ENCODE data around the gene CCNK. TPM values are rescaled to one million over a fixed set of nuclear protein-coding genes. Genes with fewer than 3 reads are reported as not detected.

CCNK gene
- total RNA-seq, 1 experiment from 2014 or later: 104 TPM

DNA sequence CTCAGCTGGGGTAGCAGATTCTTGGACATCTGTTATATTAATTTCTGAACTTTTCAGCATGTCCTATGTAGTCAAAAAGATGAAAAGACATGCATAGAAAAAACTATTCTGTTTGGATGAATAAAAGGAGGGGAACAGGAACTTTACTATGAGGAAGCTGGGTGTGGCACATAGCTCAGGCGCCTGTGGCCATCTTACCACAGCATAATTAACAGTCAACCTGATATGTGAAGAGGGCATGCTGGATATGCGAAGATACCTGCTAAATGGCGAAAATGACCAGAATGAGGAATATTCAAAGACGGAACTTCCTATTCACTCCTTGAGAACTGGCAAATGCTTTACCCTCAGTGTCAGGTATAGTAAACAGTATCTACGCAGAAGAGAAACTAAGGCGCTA lies 19.0 kb upstream of the CCNK start:
- no TSS peak for BruUV-seq (replicated peaks)
- Histone ChIP-seq H3K4me1 (peaks cover 38% of the 10 kb centered on the region), H3K27me3 (replicated peaks; ENCODE audit: control insufficient read depth, insufficient read depth, low read length) (no peaks in the 10 kb centered on the region), H3K4me3 (ENCODE audit: low read depth, low read length) (no peak overlapping the region), H3K36me3 (ENCODE audit: control insufficient read depth, insufficient read depth, low read length) (peaks cover 2% of the 10 kb centered on the region; the same call in 1 of the 2 replicates), H3K9me3 (no peaks in the 10 kb centered on the region)
- Mint-ChIP-seq H3K9me3 (ENCODE audit: unreplicated experiment) (no peaks in the 10 kb centered on the region), H3K27me3 (ENCODE audit: insufficient read depth, unreplicated experiment) (no peaks in the 10 kb centered on the region), H3K4me1 (ENCODE audit: low read depth, unreplicated experiment) (peaks cover 32% of the 10 kb centered on the region), H3K36me3 (ENCODE audit: insufficient read depth, unreplicated experiment) (peaks cover 50% of the 10 kb centered on the region), H3K27ac (ENCODE audit: unreplicated experiment) (no peak overlapping the region), H3K4me3 (ENCODE audit: unreplicated experiment) (no peak overlapping the region)
- DNase-seq: no peak
- CTCF ChIA-PET: no interaction called here
- TF ChIP-seq, protein P1, sequence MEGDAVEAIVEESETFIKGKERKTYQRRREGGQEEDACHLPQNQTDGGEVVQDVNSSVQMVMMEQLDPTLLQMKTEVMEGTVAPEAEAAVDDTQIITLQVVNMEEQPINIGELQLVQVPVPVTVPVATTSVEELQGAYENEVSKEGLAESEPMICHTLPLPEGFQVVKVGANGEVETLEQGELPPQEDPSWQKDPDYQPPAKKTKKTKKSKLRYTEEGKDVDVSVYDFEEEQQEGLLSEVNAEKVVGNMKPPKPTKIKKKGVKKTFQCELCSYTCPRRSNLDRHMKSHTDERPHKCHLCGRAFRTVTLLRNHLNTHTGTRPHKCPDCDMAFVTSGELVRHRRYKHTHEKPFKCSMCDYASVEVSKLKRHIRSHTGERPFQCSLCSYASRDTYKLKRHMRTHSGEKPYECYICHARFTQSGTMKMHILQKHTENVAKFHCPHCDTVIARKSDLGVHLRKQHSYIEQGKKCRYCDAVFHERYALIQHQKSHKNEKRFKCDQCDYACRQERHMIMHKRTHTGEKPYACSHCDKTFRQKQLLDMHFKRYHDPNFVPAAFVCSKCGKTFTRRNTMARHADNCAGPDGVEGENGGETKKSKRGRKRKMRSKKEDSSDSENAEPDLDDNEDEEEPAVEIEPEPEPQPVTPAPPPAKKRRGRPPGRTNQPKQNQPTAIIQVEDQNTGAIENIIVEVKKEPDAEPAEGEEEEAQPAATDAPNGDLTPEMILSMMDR (IDR thresholded peaks at IDR 0.05; ENCODE audit: insufficient read depth in 1 of 2, low read depth in 1 of 2, low read length in 1 of 2, severe bottlenecking in 1 of 2, unreplicated experiment in 1 of 2): no peak
- POLR2A ChIA-PET: interaction anchor here (1.4 to 2.1 kb wide), 2 partner anchors 19 kb away, joined by 6 to 18 read pairs; partner anchors contain the start of genes CCNK and SETD3
- intact Hi-C loops (cut with micrococcal nuclease; ENCODE audit: unreplicated experiment): no loop called here

DNA sequence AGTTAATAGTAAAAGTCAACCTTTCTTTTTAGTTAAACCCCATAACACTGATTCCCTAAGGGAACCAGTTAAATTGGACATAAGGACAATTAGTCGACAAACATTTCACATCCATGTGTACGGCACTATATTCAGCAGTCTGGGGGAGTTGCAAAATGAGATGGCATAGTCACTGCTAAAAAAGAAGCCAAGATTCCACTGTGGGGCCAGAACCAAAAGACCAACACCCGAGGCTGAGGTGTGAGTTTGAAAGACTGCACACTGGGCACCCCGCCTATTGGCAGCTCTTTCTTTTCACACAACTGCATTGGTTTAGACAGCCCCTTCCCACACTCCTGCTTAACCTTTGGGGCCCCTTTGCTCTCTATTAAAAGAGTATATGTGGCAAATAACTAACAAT lies 17.2 kb upstream of the CCNK start:
- Histone ChIP-seq H3K27me3 (replicated peaks; ENCODE audit: control insufficient read depth, insufficient read depth, low read length) (no peaks in the 10 kb centered on the region), H3K36me3 (ENCODE audit: control insufficient read depth, insufficient read depth, low read length) (peaks cover 2% of the 10 kb centered on the region; the same call in 1 of the 2 replicates), H3K4me1 (peaks cover 38% of the 10 kb centered on the region), H3K4me3 (ENCODE audit: low read depth, low read length) (no peak overlapping the region), H3K9me3 (no peaks in the 10 kb centered on the region)
- Mint-ChIP-seq H3K27me3 (ENCODE audit: insufficient read depth, unreplicated experiment) (no peaks in the 10 kb centered on the region), H3K4me1 (ENCODE audit: low read depth, unreplicated experiment) (peaks cover 39% of the 10 kb centered on the region), H3K4me3 (ENCODE audit: unreplicated experiment) (no peak overlapping the region), H3K36me3 (ENCODE audit: insufficient read depth, unreplicated experiment) (peaks cover 38% of the 10 kb centered on the region), H3K9me3 (ENCODE audit: unreplicated experiment) (no peaks in the 10 kb centered on the region), H3K27ac (ENCODE audit: unreplicated experiment) (no peak overlapping the region)
- TF ChIP-seq, protein P1 (IDR thresholded peaks at IDR 0.05; ENCODE audit: insufficient read depth in 1 of 2, low read depth in 1 of 2, low read length in 1 of 2, severe bottlenecking in 1 of 2, unreplicated experiment in 1 of 2): no peak
- intact Hi-C loops (cut with micrococcal nuclease; ENCODE audit: unreplicated experiment): no loop called here
- ChIA-PET CTCF (no interaction called here), POLR2A (interaction anchor here (1.4 kb wide), 1 partner anchor 17 kb away, joined by 6 read pairs; the partner anchor contains the start of genes CCNK and SETD3)
- BruUV-seq (replicated peaks): no TSS peak
- no peak for DNase-seq

DNA sequence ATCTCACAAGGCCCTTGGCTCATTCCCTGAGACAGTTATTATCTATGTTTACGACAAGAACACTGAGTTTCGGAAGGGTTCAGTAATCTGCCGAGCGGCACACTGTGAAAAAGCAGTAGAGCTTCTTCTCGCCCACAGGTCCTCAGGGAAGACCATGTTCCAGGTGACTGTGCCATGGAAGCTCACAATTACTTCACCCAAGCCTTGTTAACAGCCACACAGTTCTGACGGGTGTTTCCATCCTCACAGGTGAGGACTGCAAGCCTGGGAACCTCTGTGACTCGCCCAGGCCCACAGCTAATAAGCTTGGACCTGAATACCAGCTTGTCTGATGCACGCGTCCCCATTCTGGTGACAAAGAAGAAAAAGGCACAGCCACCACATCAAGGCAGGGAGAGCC lies 15.9 kb upstream of the CCNK start:
- Histone ChIP-seq H3K36me3 (ENCODE audit: control insufficient read depth, insufficient read depth, low read length) (peaks cover 2% of the 10 kb centered on the region; the same call in 1 of the 2 replicates), H3K4me1 (peaks cover 29% of the 10 kb centered on the region), H3K4me3 (ENCODE audit: low read depth, low read length) (no peak overlapping the region), H3K27me3 (replicated peaks; ENCODE audit: control insufficient read depth, insufficient read depth, low read length) (no peaks in the 10 kb centered on the region), H3K9me3 (no peaks in the 10 kb centered on the region)
- intact Hi-C loops (cut with micrococcal nuclease; ENCODE audit: unreplicated experiment): no loop called here
- Mint-ChIP-seq H3K4me1 (ENCODE audit: low read depth, unreplicated experiment) (peaks cover 49% of the 10 kb centered on the region), H3K9me3 (ENCODE audit: unreplicated experiment) (no peaks in the 10 kb centered on the region), H3K36me3 (ENCODE audit: insufficient read depth, unreplicated experiment) (peaks cover 30% of the 10 kb centered on the region), H3K27me3 (ENCODE audit: insufficient read depth, unreplicated experiment) (no peaks in the 10 kb centered on the region), H3K27ac (ENCODE audit: unreplicated experiment) (no peak overlapping the region), H3K4me3 (ENCODE audit: unreplicated experiment) (no peak overlapping the region)
- ChIA-PET CTCF (no interaction called here), POLR2A (no interaction called here)
- no peak for DNase-seq
- TF ChIP-seq, protein P1 (IDR thresholded peaks at IDR 0.05; ENCODE audit: insufficient read depth in 1 of 2, low read depth in 1 of 2, low read length in 1 of 2, severe bottlenecking in 1 of 2, unreplicated experiment in 1 of 2): no peak
- no TSS peak for BruUV-seq (replicated peaks)

Data from Caco-2 (cell line).